Esophagus muscularis mucosa (tissue), 3 donors: ENCODE results near the gene MYO15B.

Source experiments
- CTCF ChIP-seq, 3 experiments: fragments of 200-600 bp in 2 of 3; fragments of 450-650 bp in 1 of 3; sonication (generic) in 2 of 3; IDR thresholded peaks; one replicate each; pipeline ENCODE4 v1.5.1; 2017 to 2019; ENCODE audit warnings: antibody characterized with exemption in 3 of 3, mild to moderate bottlenecking in 2 of 3, moderate library complexity in 1 of 3
- POLR2A ChIP-seq: fragments of 450-650 bp; IDR thresholded peaks from one replicate; pipeline ENCODE4 v1.6.1; 2017; ENCODE audit warnings: antibody characterized with exemption, moderate library complexity, mild to moderate bottlenecking, low read depth

- no peak for TF ChIP-seq CTCF (IDR thresholded peaks at IDR 0.05)
- TF ChIP-seq POLR2A: no peak
Measured at GRCh38 chr17:75549246-75550138, 38.1 kb upstream of the MYO15B start.
